SH-SY5Y (cell line): ENCODE data around the gene CAV2.

Experiments
- GATA2 ChIP-seq: IDR thresholded peaks from 2 replicates; pipeline ENCODE4 v1.6.1; 2011; ENCODE audit warnings: mild to moderate bottlenecking, low read depth, low read length
- GATA3 ChIP-seq: IDR thresholded peaks from 2 replicates; pipeline ENCODE4 v1.6.1; 2011; ENCODE audit warnings: low read depth, mild to moderate bottlenecking, low read length, moderate library complexity

DNA sequence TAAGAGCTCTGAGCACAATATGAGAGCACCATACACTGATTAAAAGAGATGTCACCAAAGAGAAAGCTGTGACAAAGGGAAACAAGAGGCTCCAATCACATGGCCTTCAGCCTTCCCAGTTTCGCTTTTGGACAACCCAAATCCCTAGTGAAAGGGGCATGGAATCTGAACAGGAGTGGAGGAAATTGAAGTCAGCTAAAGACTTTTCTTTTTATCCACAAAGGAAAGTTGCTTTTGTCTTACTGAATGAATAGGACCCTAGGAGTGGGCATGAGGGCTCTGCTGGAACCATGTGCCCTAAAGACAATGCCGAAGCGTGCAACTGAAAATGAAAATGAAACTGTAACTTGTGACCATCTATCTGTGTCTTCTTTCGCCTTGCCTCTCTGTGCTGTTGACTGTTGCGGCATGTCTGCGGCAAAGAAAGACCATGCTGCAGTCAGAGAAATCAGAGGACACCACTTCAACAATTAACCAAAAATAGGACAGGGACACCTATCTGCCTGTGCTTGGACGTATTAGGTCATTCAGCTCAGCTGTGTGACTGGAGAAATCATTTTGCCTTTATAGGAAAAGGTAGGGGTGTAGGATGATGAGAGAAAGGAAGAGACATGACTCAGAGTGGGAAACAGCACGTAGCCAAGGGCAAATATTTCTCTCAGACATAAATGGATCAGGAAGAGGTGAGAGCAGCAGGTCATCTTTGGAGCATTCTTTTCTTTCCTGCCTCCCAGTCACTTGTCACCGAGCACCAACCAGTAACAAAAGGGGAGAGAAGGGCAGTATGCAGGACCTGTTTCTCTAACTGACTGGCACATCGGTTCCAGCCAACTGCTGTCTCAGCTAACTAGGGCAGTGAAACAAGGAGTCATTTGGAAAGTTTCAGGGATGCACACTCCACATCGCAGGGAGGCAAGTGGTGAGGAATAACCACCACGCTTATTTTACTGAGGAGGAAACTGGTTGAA lies 12.3 kb downstream of the CAV2 start:
- TF ChIP-seq GATA2 (no peak), GATA3 (no peak)
